Suprapubic skin (tissue), 4 donors: ENCODE measurements around the gene TEDC2.

Source experiments
- CTCF ChIP-seq, 2 donors: fragments of 200-600 bp in 1 of 2; fragments of 450-650 bp in 1 of 2; sonication (generic) in 1 of 2; IDR thresholded peaks; one replicate each; pipeline ENCODE4 v1.5.1; 2016 to 2019; ENCODE audit warnings: antibody characterized with exemption in 2 of 2, mild to moderate bottlenecking in 1 of 2, moderate library complexity in 1 of 2
- POLR2A ChIP-seq, 2 donors: fragments of 450-650 bp; IDR thresholded peaks; one replicate each; pipeline ENCODE4 v1.6.1; 2017; ENCODE audit warnings: antibody characterized with exemption in 2 of 2, mild to moderate bottlenecking in 2 of 2, moderate library complexity in 2 of 2
- POLR2AphosphoS5 ChIP-seq, 3 donors: sonication (generic); formaldehyde crosslinking; IDR thresholded peaks; one replicate each; pipeline ENCODE4 v1.6.1; 2017; ENCODE audit warnings: antibody characterized with exemption in 3 of 3

- TF ChIP-seq CTCF (IDR thresholded peaks at IDR 0.05) (no peak), POLR2AphosphoS5 (IDR thresholded peaks at IDR 0.05) (no peak), POLR2A (IDR thresholded peaks at IDR 0.05) (no peak)
Measured at GRCh38 chr16:2482708-2483534, 23.0 kb downstream of the TEDC2 start.
